Measurements from ENCODE around the gene RAD23B.

The RAD23B gene

GRCh38 chr9:107363516-107364152, 80.6 kb downstream of the RAD23B start:
- Histone ChIP-seq H3K27me3 (ENCODE audit: control insufficient read depth in 5 of 5, insufficient read depth in 4 of 5, low read length in 5 of 5) (peaks cover 0 to 5% (median 0%) of the 10 kb centered on the region in 5 donors), H3K27ac (ENCODE audit: low read depth, low read length) (no peak overlapping the region), H3K4me3 (ENCODE audit: low read depth in 1 of 5, low read length in 5 of 5) (no peak overlapping the region), H3K4me1 (ENCODE audit: control insufficient read depth in 5 of 5, insufficient read depth in 5 of 5, low read length in 5 of 5) (no peaks in the 10 kb centered on the region), H3K36me3 (ENCODE audit: control insufficient read depth in 5 of 5, insufficient read depth in 5 of 5, low read length in 5 of 5) (no peaks in the 10 kb centered on the region), H3K9ac (ENCODE audit: low read length in 5 of 5) (no peak overlapping the region), H3K9me3 (ENCODE audit: control insufficient read depth in 5 of 5, low read length in 5 of 5) (no peaks in the 10 kb centered on the region)

GRCh38 chr9:107367727-107368502, 84.8 kb downstream of the RAD23B start:
- Histone ChIP-seq H3K9me3 (ENCODE audit: control insufficient read depth in 5 of 5, low read length in 5 of 5) (no peaks in the 10 kb centered on the region), H3K27ac (ENCODE audit: low read depth, low read length) (no peak overlapping the region), H3K9ac (ENCODE audit: low read length in 5 of 5) (no peak overlapping the region), H3K36me3 (ENCODE audit: control insufficient read depth in 5 of 5, insufficient read depth in 5 of 5, low read length in 5 of 5) (no peaks in the 10 kb centered on the region), H3K4me1 (ENCODE audit: control insufficient read depth in 5 of 5, insufficient read depth in 5 of 5, low read length in 5 of 5) (no peaks in the 10 kb centered on the region), H3K4me3 (ENCODE audit: low read depth in 1 of 5, low read length in 5 of 5) (no peak overlapping the region), H3K27me3 (ENCODE audit: control insufficient read depth in 5 of 5, insufficient read depth in 4 of 5, low read length in 5 of 5) (peaks cover 0 to 5% (median 0%) of the 10 kb centered on the region in 5 donors)

GRCh38 chr9:107368696-107369095, 85.6 kb downstream of the RAD23B start:
- H3K4me3 ChIP-seq (ENCODE audit: low read depth in 1 of 5, low read length in 5 of 5) = no peak overlapping the region
- H3K4me1 ChIP-seq (ENCODE audit: control insufficient read depth in 5 of 5, insufficient read depth in 5 of 5, low read length in 5 of 5) = no peaks in the 10 kb centered on the region
- no peaks in the 10 kb centered on the region for H3K9me3 ChIP-seq (ENCODE audit: control insufficient read depth in 5 of 5, low read length in 5 of 5)
- H3K36me3 ChIP-seq (ENCODE audit: control insufficient read depth in 5 of 5, insufficient read depth in 5 of 5, low read length in 5 of 5) = no peaks in the 10 kb centered on the region
- H3K27me3 ChIP-seq (ENCODE audit: control insufficient read depth in 5 of 5, insufficient read depth in 4 of 5, low read length in 5 of 5) = peaks cover 0 to 5% (median 0%) of the 10 kb centered on the region in 5 donors
- no peak overlapping the region for H3K9ac ChIP-seq (ENCODE audit: low read length in 5 of 5)
- no peak overlapping the region for H3K27ac ChIP-seq (ENCODE audit: low read depth, low read length)

GRCh38 chr9:107373809-107374208, 90.7 kb downstream of the RAD23B start:
- H3K9ac ChIP-seq (ENCODE audit: low read length in 5 of 5) = no peak overlapping the region
- no peaks in the 10 kb centered on the region for H3K36me3 ChIP-seq (ENCODE audit: control insufficient read depth in 5 of 5, insufficient read depth in 5 of 5, low read length in 5 of 5)
- no peak overlapping the region for H3K4me3 ChIP-seq (ENCODE audit: low read depth in 1 of 5, low read length in 5 of 5)
- no peaks in the 10 kb centered on the region for H3K4me1 ChIP-seq (ENCODE audit: control insufficient read depth in 5 of 5, insufficient read depth in 5 of 5, low read length in 5 of 5)
- no peaks in the 10 kb centered on the region for H3K27me3 ChIP-seq (ENCODE audit: control insufficient read depth in 5 of 5, insufficient read depth in 4 of 5, low read length in 5 of 5)
- H3K9me3 ChIP-seq (ENCODE audit: control insufficient read depth in 5 of 5, low read length in 5 of 5) = no peaks in the 10 kb centered on the region
- no peak overlapping the region for H3K27ac ChIP-seq (ENCODE audit: low read depth, low read length)

- H3K9me3 ChIP-seq (ENCODE audit: control insufficient read depth in 5 of 5, low read length in 5 of 5) = no peaks in the 10 kb centered on the region
- no peaks in the 10 kb centered on the region for H3K36me3 ChIP-seq (ENCODE audit: control insufficient read depth in 5 of 5, insufficient read depth in 5 of 5, low read length in 5 of 5)
- no peak overlapping the region for H3K4me3 ChIP-seq (ENCODE audit: low read depth in 1 of 5, low read length in 5 of 5)
- H3K27me3 ChIP-seq (ENCODE audit: control insufficient read depth in 5 of 5, insufficient read depth in 4 of 5, low read length in 5 of 5) = no peaks in the 10 kb centered on the region
- H3K27ac ChIP-seq (ENCODE audit: low read depth, low read length) = no peak overlapping the region
- no peak overlapping the region for H3K9ac ChIP-seq (ENCODE audit: low read length in 5 of 5)
- no peaks in the 10 kb centered on the region for H3K4me1 ChIP-seq (ENCODE audit: control insufficient read depth in 5 of 5, insufficient read depth in 5 of 5, low read length in 5 of 5)
These were observed 91.9 kb downstream of the RAD23B start for GRCh38 chr9:107375001-107375400.

GRCh38 chr9:107375651-107376369, 92.7 kb downstream of the RAD23B start:
- H3K9ac ChIP-seq (ENCODE audit: low read length in 5 of 5) = no peak overlapping the region
- no peaks in the 10 kb centered on the region for H3K9me3 ChIP-seq (ENCODE audit: control insufficient read depth in 5 of 5, low read length in 5 of 5)
- H3K27me3 ChIP-seq (ENCODE audit: control insufficient read depth in 5 of 5, insufficient read depth in 4 of 5, low read length in 5 of 5) = no peaks in the 10 kb centered on the region
- no peak overlapping the region for H3K27ac ChIP-seq (ENCODE audit: low read depth, low read length)
- H3K36me3 ChIP-seq (ENCODE audit: control insufficient read depth in 5 of 5, insufficient read depth in 5 of 5, low read length in 5 of 5) = no peaks in the 10 kb centered on the region
- H3K4me1 ChIP-seq (ENCODE audit: control insufficient read depth in 5 of 5, insufficient read depth in 5 of 5, low read length in 5 of 5) = no peaks in the 10 kb centered on the region
- no peak overlapping the region for H3K4me3 ChIP-seq (ENCODE audit: low read depth in 1 of 5, low read length in 5 of 5)

- H3K27me3 ChIP-seq (ENCODE audit: control insufficient read depth in 5 of 5, insufficient read depth in 4 of 5, low read length in 5 of 5) = no peaks in the 10 kb centered on the region
- H3K9ac ChIP-seq (ENCODE audit: low read length in 5 of 5) = no peak overlapping the region
- H3K9me3 ChIP-seq (ENCODE audit: control insufficient read depth in 5 of 5, low read length in 5 of 5) = no peaks in the 10 kb centered on the region
- H3K36me3 ChIP-seq (ENCODE audit: control insufficient read depth in 5 of 5, insufficient read depth in 5 of 5, low read length in 5 of 5) = no peaks in the 10 kb centered on the region
- no peaks in the 10 kb centered on the region for H3K4me1 ChIP-seq (ENCODE audit: control insufficient read depth in 5 of 5, insufficient read depth in 5 of 5, low read length in 5 of 5)
- no peak overlapping the region for H3K4me3 ChIP-seq (ENCODE audit: low read depth in 1 of 5, low read length in 5 of 5)
- no peak overlapping the region for H3K27ac ChIP-seq (ENCODE audit: low read depth, low read length)
These were observed 94.9 kb downstream of the RAD23B start for GRCh38 chr9:107378006-107378405.

Data from subcutaneous abdominal adipose tissue (tissue), 5 donors.